Activated CD4-positive, alpha-beta T cell treated with anti-CD3 and anti-CD28 coated beads for 36 hours (primary cell): ENCODE data around the gene BABAM2. TPM values are rescaled to one million over a fixed set of nuclear protein-coding genes. Genes with fewer than 3 reads are reported as not detected.

Experiments
- ATAC-seq: fragments of 200-7000 bp; cut with Tn5 transposase; one replicate; pipeline ENCODE4 v1.10.0; 2021; ENCODE audit warnings: mild to moderate bottlenecking, moderate library complexity
- CTCF ChIA-PET: fragments of 350-600 bp; sonication (Branson Sonifier 250); formaldehyde crosslinking; loops from one replicate; lab custom pipeline; 2021; ENCODE audit warnings: antibody characterized with exemption; lab: Charles Lee
- POLR2A ChIA-PET: fragments of 350-600 bp; sonication (Branson Sonifier 250); formaldehyde crosslinking; loops from one replicate; lab custom pipeline; 2021; ENCODE audit warnings: antibody characterized with exemption, inconsistent platforms; lab: Charles Lee
- DNase-seq: peaks from one replicate; pipeline ENCODE4 v3.0.0-alpha.2; 2020
- H3K27ac Mint-ChIP-seq: one replicate; pipeline ENCODE4 v1.8.0; 2021; ENCODE audit warnings: mixed read lengths
- H3K27me3 Mint-ChIP-seq: one replicate; pipeline ENCODE4 v1.8.0; 2021; ENCODE audit warnings: mixed read lengths
- H3K36me3 Mint-ChIP-seq: one replicate; pipeline ENCODE4 v1.8.0; 2021; ENCODE audit warnings: low read depth, mixed read lengths
- H3K4me1 Mint-ChIP-seq: one replicate; pipeline ENCODE4 v1.8.0; 2021; ENCODE audit warnings: mixed read lengths
- H3K4me3 Mint-ChIP-seq: one replicate; pipeline ENCODE4 v1.8.0; 2021; ENCODE audit warnings: mild to moderate bottlenecking, moderate library complexity, mixed read lengths
- H3K9me3 Mint-ChIP-seq: one replicate; pipeline ENCODE4 v1.8.0; 2021; ENCODE audit warnings: low read depth, mixed read lengths
- intact Hi-C, 2 experiments: fragments of 100-400 bp; cut with DNase I in 1 of 2; cut with micrococcal nuclease in 1 of 2; formaldehyde crosslinking; loops; one replicate each; pipeline versions ENCODE4 v1.14.2 to v1.15.1; 2022 to 2024; cut with DNase I, micrococcal nuclease
- total RNA-seq, 2 experiments: library from RNA; stranded (reverse); gene quantifications; one replicate each; pipeline ENCODE4 v1.2.3, GENCODE V29; 2021

Gene BABAM2
- total RNA-seq, 2 experiments from 2014 or later = 58.4 to 81.1 TPM

DNA sequence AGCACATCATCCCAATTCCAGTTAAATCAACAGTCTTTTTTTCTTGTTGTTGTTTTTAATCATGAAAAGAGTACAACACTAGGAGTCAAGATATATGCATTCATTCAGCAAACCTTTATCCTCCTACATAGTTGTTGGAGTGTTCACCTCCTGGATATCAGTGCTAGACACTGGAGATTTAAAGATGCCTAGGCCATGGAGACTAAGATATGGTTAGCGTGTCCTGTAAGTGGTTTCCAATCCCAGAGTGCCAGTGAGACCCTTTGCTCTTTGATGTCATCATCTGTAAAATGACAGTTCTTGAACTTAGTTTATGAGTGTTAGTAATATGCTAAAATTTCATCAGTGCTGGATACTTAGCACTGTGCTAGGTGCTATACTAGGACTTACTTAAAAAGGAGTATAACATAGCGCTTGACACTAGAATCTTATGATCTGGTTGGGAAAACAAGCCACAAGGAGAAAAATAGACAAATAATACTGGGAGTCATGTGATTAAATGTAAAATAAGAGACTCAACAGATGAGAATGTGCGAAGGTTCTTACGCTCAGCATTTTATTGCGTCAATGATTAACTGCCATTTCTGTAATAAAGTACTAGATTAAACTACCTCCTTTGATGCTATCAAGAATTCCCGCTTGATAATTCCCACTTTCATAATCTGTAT, 31.5 kb downstream of the BABAM2 start:
- H3K27ac Mint-ChIP-seq = no peak overlapping the region
- no peaks in the 10 kb centered on the region for H3K27me3 Mint-ChIP-seq
- no peak overlapping the region for H3K4me3 Mint-ChIP-seq
- intact Hi-C loops = no loop called here
- POLR2A ChIA-PET = no interaction called here
- peaks cover 24% of the 10 kb centered on the region for H3K4me1 Mint-ChIP-seq
- peaks cover 8% of the 10 kb centered on the region for H3K36me3 Mint-ChIP-seq
- CTCF ChIA-PET = interaction anchor here (0.8 kb wide), 1 partner anchor 198 kb away, joined by 3 read pairs; no protein-coding TSS in a partner anchor
- ATAC-seq = no peak
- DNase-seq = no peak
- H3K9me3 Mint-ChIP-seq = no peaks in the 10 kb centered on the region

DNA sequence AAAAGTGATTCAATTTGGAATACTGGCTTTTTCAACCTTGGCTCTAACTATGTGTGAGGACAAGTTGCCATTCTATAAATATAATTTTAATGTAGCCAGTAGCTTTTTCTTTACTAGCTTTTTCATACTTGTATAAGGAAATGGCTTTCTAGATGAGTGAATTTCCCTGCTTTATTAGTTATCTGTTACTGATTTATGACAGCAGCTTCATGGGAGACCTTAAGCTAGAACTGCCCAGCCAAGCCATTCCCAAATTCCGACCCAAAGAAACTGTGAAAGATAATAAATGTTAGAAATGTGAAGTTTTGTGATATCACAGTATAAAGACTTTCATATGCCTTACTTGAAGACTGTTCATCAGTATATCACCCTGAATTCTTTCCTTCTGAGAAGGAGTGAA, 32.3 kb downstream of the BABAM2 start:
- ATAC-seq (no peak), DNase-seq (no peak)
- ChIA-PET CTCF (no interaction called here), POLR2A (no interaction called here)
- Mint-ChIP-seq H3K27ac (no peak overlapping the region), H3K4me3 (no peak overlapping the region), H3K9me3 (no peaks in the 10 kb centered on the region), H3K36me3 (peaks cover 8% of the 10 kb centered on the region), H3K27me3 (no peaks in the 10 kb centered on the region), H3K4me1 (peaks cover 24% of the 10 kb centered on the region)
- intact Hi-C loops = no loop called here

DNA sequence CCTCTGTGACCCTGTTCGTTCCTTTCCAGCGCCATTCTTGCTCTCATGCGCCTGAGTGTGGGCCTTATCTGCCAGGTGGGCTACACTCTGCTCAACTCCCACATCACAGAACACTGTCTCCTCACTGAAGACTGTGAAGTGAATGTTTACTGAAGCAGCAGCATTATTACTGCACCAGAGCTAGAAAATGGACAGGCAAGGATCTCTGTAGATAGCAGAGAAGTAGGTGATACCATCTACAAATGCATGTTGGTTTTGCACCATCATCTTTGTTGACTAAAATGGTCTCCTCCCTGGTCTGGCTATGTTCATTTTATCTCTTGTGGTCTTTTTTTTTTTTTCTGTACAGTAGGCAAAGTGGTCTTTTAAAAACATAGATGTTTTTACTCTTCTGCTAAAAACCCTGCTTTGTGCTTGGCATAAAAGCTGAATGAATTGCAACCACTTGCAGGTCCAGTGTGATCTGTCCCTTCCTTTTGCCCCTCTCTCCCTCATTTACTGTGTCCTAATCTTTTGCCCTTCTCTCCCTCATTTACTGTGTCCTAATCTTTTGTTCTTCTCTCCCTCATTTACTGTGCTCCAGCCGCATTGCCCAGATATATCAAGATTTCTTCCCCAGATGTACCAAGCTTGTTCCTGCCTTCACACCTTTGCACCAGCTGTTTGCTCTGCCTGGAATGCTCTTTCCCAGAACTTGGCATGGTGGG, 35.4 kb downstream of the BABAM2 start:
- intact Hi-C loops = no loop called here
- ATAC-seq (no peak), DNase-seq (no peak)
- POLR2A ChIA-PET = interaction anchor here (0.7 kb wide), 1 partner anchor 17 kb away, joined by 3 read pairs; no protein-coding TSS in a partner anchor
- CTCF ChIA-PET = no interaction called here
- Mint-ChIP-seq H3K4me3 (no peak overlapping the region), H3K36me3 (peaks cover 17% of the 10 kb centered on the region), H3K27me3 (no peaks in the 10 kb centered on the region), H3K4me1 (peaks cover 4% of the 10 kb centered on the region), H3K9me3 (no peaks in the 10 kb centered on the region), H3K27ac (no peak overlapping the region)

DNA sequence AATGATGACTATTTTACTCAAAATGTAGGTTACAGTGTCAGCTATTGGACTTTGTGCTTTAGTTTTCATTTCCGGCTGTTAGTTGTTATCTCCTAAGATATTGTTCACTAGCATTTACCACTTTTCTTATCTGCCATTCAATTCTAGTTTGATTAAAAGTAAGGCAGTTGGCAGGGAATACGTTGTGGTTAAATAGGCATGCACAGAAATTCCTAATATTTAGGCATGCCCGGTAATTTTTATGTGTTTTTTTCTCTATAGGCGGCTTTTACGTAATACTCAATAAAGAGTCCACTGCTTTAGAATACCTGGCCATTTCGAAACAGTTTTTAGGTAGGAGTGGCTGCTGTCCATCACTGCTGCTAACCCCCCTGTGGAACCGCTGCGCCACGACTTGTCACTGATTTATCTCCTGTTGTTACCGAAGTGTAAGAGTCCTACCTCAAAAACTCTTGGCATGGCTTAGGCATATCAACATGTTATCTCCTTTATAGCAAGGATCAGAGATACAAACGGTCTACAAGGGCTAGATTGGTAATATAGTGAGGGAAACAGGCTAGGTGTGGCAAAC, 39.5 kb downstream of the BABAM2 start:
- Mint-ChIP-seq H3K27ac (no peak overlapping the region), H3K9me3 (no peaks in the 10 kb centered on the region), H3K36me3 (peaks cover 31% of the 10 kb centered on the region), H3K4me1 (peaks cover 7% of the 10 kb centered on the region), H3K4me3 (no peak overlapping the region), H3K27me3 (no peaks in the 10 kb centered on the region)
- intact Hi-C loops = no loop called here
- ChIA-PET CTCF (no interaction called here), POLR2A (no interaction called here)
- ATAC-seq = no peak
- no peak for DNase-seq

DNA sequence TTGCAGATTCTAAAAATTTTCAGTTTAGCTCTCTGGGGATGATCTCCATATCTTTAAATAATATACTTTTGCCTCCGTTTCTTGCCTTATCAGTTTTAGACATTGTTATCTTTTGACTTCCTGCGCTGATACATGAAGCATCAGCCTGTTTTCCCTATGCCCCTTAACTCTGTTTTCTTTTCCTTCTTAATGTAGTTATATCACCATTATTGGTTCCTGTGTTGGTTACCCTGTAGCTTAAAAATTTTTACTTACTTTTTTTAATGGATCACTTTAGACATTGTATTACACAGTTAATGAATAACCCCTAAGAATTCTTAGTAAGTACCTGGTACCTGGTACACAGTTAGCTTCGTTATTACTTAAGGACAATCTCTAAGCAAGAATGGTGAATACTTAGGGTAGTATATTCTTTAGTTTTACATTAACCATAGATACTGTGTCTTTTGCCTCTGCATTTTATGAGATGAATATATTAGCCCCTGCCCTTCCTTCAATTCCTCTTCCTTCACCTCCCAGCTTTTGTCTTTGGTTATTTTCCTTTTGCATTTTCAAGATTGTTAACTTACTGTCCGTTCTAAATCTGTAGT, 40.9 kb downstream of the BABAM2 start:
- intact Hi-C loops = no loop called here
- ATAC-seq (no peak), DNase-seq (no peak)
- Mint-ChIP-seq H3K27me3 (no peaks in the 10 kb centered on the region), H3K4me3 (no peak overlapping the region), H3K36me3 (peaks cover 25% of the 10 kb centered on the region), H3K4me1 (peaks cover 3% of the 10 kb centered on the region), H3K9me3 (no peaks in the 10 kb centered on the region), H3K27ac (no peak overlapping the region)
- CTCF ChIA-PET = interaction anchor here (0.8 to 1.0 kb wide), 2 partner anchors 30 to 74 kb away, joined by 3 read pairs; no protein-coding TSS in a partner anchor
- POLR2A ChIA-PET = no interaction called here

DNA sequence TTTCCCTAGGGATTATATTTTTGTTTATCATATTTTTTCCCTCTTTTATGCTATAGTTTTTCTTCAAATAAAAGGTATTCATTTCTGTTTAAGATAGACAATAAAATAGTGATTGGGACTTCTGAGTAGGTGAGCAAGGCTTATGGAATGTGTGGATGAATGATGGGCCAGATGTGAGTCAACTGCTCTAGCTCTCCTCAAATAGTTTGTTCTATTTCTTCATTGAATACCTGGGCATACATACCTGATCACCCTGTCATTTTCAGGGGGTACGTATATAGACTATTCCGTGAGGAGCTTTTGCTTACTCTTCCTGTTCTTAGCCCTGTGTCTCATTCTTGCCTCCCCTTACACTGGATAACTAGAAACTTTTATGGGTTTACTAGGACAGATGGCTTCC, 41.9 kb downstream of the BABAM2 start:
- Mint-ChIP-seq H3K27me3 (no peaks in the 10 kb centered on the region), H3K4me3 (no peak overlapping the region), H3K4me1 (peaks cover 8% of the 10 kb centered on the region), H3K9me3 (no peaks in the 10 kb centered on the region), H3K27ac (no peak overlapping the region), H3K36me3 (peaks cover 29% of the 10 kb centered on the region)
- no peak for ATAC-seq
- intact Hi-C loops = no loop called here
- CTCF ChIA-PET = interaction anchor here (1.0 kb wide), 1 partner anchor 82 kb away, joined by 3 read pairs; no protein-coding TSS in a partner anchor
- no peak for DNase-seq
- POLR2A ChIA-PET = no interaction called here

DNA sequence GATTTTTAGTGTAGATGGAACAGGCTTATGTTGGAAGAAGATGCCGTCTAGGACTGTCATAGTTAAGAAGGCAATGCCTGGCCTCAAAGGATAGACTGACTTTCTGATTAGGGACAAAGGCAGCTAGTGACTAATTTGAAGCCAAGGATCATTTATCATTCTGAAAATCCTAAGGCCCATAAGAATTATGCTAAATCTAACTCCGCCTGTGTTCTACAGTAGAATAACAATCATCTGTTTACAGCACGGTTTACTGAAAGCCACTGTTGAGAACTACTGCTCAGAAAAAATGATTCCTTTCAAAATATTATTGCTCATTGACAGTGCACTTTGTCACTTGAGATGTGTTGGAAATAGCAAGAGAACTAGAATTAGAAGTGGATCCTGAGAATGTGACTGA, 44.5 kb downstream of the BABAM2 start:
- Mint-ChIP-seq H3K4me1 (peaks cover 9% of the 10 kb centered on the region), H3K36me3 (peaks cover 24% of the 10 kb centered on the region), H3K27me3 (no peaks in the 10 kb centered on the region), H3K27ac (no peak overlapping the region), H3K9me3 (no peaks in the 10 kb centered on the region), H3K4me3 (no peak overlapping the region)
- intact Hi-C loops = no loop called here
- CTCF ChIA-PET = no interaction called here
- POLR2A ChIA-PET = no interaction called here
- no peak for ATAC-seq
- no peak for DNase-seq

DNA sequence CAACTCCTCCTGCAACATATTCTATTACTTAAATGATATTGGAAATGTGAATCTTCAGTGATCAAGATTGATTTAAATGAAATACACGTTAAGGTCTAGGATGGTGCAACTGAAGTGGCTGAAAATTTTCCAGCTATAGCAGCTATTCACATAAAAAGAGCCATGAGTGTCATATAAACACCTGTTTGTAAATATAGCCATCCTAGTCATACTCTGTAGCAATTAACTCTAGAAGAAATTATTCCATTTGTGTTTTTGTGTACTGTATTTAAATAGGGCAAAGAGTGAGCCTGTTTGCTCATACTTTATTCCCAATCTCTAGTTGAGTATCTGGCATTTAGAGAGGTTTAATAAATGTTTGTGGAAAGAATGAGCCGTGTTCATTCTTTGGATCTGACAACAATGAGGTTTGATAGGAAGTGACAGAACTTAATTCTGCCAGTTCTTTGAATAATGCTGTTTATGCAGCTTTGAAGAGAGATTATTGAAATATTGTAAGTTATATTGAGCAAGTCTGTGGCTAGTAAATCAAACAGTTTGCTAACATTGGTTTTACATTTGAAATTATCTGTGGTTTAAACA, 49.7 kb downstream of the BABAM2 start:
- Mint-ChIP-seq H3K4me3 (no peak overlapping the region), H3K27ac (no peak overlapping the region), H3K9me3 (no peaks in the 10 kb centered on the region), H3K27me3 (no peaks in the 10 kb centered on the region), H3K36me3 (peaks cover 12% of the 10 kb centered on the region), H3K4me1 (peaks cover 12% of the 10 kb centered on the region)
- intact Hi-C loops = no loop called here
- DNase-seq (no peak), ATAC-seq (no peak)
- ChIA-PET CTCF (no interaction called here), POLR2A (no interaction called here)

DNA sequence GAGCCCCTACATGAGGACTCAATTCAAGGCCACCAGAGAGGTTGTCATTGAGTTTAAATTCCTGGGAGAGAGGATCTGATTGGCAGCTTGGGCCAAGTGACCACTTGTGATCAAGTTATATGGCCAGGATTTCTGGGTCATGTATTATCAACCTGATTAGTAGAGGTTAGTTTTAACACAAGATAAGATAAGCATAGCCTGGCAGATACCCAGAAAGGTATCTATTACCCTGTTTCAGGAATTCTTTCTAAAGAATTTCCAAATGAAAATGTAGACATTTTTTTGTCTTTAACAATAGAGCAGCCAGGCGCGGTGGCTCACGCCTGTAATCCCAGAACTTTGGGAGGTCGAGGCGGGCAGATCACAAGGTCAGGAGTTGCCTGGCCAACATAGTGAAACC, 50.5 kb downstream of the BABAM2 start:
- Mint-ChIP-seq H3K9me3 (no peaks in the 10 kb centered on the region), H3K4me3 (no peak overlapping the region), H3K27ac (no peak overlapping the region), H3K36me3 (peaks cover 12% of the 10 kb centered on the region), H3K27me3 (no peaks in the 10 kb centered on the region), H3K4me1 (peaks cover 12% of the 10 kb centered on the region)
- no peak for ATAC-seq
- intact Hi-C loops = no loop called here
- ChIA-PET CTCF (no interaction called here), POLR2A (no interaction called here)
- no peak for DNase-seq

DNA sequence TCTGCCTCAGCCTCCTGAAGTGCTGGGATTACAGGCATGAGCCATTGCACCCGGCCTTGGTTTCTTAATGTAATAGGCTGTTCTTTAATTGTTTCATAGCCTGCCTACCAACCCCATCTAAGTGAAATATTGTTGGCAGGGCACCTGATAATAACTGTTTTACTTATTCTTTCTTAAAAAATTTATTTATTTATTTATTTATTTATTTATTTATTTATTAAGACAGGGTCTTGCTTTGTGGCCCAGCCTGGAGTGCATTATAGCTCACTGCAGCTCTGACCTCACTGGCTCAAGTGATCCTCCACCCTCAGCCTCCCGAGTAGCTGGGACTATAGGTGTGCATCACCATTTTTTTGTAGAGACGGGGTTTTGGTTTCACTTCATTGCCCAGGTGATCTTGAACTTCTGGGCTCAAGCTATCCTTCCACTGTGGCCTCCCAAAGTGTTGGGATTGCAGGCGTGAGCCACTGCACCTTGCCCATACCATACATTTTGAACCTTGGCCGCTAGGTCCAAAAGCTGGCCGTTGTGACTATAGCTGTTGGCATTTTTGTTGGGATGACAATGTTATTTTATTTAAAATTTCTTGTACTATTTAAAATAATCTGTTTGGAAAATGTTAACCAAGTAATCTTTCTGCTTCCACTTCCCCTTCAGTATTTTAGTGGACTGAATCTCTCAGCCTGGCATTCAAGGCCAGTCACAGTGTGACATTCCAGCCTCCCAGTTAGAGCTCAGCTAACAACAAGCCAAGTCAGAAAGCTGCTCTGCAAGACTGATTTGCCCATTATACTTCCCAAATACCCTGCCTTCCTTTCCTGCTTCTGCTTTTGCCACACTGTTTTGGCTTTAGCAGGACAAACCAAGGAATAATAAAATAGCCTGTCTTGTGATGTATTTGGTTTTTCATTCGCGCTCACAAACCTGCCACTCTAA, 52.4 kb downstream of the BABAM2 start:
- POLR2A ChIA-PET = interaction anchor here (0.6 kb wide), 1 partner anchor 17 kb away, joined by 3 read pairs; no protein-coding TSS in a partner anchor

More for the DNA sequence above, 52.4 kb downstream of the BABAM2 start:
- Mint-ChIP-seq H3K27ac (no peak overlapping the region), H3K4me3 (no peak overlapping the region), H3K4me1 (peaks cover 22% of the 10 kb centered on the region), H3K9me3 (no peaks in the 10 kb centered on the region), H3K36me3 (peaks cover 7% of the 10 kb centered on the region), H3K27me3 (no peaks in the 10 kb centered on the region)
- DNase-seq = no peak
- intact Hi-C loops = no loop called here
- CTCF ChIA-PET = interaction anchor here (0.8 to 1.2 kb wide), 3 partner anchors 18 to 102 kb away, joined by 3 to 4 read pairs (median 3); no protein-coding TSS in a partner anchor
- ATAC-seq = no peak
